Measurements from ENCODE around the gene SERGEF. TPM values are rescaled to one million over a fixed set of nuclear protein-coding genes. Genes with fewer than 3 reads are reported as not detected.

SERGEF gene
- polyA plus RNA-seq, 1 of the 3 experiments (the other 2 are of a cell fraction): 23.1 TPM

DNA sequence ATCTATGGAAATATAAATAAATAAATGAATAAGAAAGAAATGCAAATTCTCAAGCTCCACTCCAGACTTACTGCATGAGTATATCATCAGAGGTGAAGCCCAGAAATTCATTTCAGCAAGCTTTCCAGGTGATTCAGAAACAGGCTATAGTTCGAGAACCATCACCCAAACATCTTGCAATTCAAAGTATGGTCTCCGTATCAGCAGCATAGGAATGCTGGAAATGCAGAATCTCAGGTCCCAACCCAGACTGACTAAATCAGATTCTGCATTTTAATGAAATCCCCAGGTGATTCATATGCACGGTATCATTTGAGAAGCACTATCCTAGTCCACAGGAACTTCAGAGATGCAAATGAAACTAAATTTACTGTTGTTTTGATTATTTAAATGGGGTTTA is 95.3 kb downstream of the SERGEF start:
- ChIA-PET CTCF (interaction anchor here (0.9 to 7.4 kb wide), 3 partner anchors 11 to 319 kb away, joined by 3 to 29 read pairs (median 9); no protein-coding TSS in a partner anchor), POLR2A (no interaction called here)
- Histone ChIP-seq H3K36me3 (replicated peaks in 1 of 2; ENCODE audit: control insufficient read depth in 1 of 2, insufficient read depth in 2 of 2, low read length in 1 of 2) (no peaks in the 10 kb centered on the region), H3K27me3 (ENCODE audit: insufficient read depth) (no peaks in the 10 kb centered on the region), H3K4me1 (ENCODE audit: control insufficient read depth in 1 of 2, insufficient read depth in 2 of 2, low read depth in 1 of 2, low read length in 1 of 2) (no peaks in the 10 kb centered on the region; a peak in 2 of 4 replicates), H3K9me2 (no peaks in the 10 kb centered on the region), H3K4me3 (ENCODE audit: low read depth in 2 of 2, low read length in 1 of 2) (no peak overlapping the region), H3K79me2 (ENCODE audit: insufficient read depth) (no peaks in the 10 kb centered on the region), H3F3A (replicated peaks; ENCODE audit: insufficient read depth) (no peaks in the 10 kb centered on the region), H2AFZ (ENCODE audit: low read depth) (no peak overlapping the region), H4K20me1 (ENCODE audit: insufficient read depth) (no peaks in the 10 kb centered on the region), H3K9ac (no peak overlapping the region), H3K9me3 (no peaks in the 10 kb centered on the region), H3K27ac (ENCODE audit: low read depth in 2 of 2, low read length in 1 of 2) (no peak overlapping the region), H3K4me2 (no peak overlapping the region)
- DNase-seq: no peak
- TF ChIP-seq TAF1 (IDR thresholded peaks at IDR 0.05; ENCODE audit: borderline replicate concordance, low read depth, low read length): no peak
- TF ChIP-seq, protein P1, sequence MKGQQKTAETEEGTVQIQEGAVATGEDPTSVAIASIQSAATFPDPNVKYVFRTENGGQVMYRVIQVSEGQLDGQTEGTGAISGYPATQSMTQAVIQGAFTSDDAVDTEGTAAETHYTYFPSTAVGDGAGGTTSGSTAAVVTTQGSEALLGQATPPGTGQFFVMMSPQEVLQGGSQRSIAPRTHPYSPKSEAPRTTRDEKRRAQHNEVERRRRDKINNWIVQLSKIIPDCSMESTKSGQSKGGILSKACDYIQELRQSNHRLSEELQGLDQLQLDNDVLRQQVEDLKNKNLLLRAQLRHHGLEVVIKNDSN (IDR thresholded peaks at IDR 0.05; ENCODE audit: borderline replicate concordance, low read depth): no peak
- no peak for TF ChIP-seq EP300 (IDR thresholded peaks at IDR 0.05; ENCODE audit: borderline replicate concordance in 1 of 2, low read depth in 1 of 2, low read length in 1 of 2)
- TF ChIP-seq GATA2 (CRISPR knock-in tag; IDR thresholded peaks at IDR 0.05): no peak
- TF ChIP-seq ZBTB33 (IDR thresholded peaks at IDR 0.05; ENCODE audit: borderline replicate concordance, low read depth): no peak
- no peak for TF ChIP-seq SIN3A (IDR thresholded peaks at IDR 0.05; ENCODE audit: borderline replicate concordance, low read depth, low read length)
- TF ChIP-seq TCF12 (IDR thresholded peaks at IDR 0.05): no peak
- TF ChIP-seq NRF1 (IDR thresholded peaks at IDR 0.05; ENCODE audit: low read depth, low read length): no peak
- 93% methylated on average over 3 of the region's 3 CpGs for WGBS (ENCODE audit: low lambda C conversion rate)

DNA sequence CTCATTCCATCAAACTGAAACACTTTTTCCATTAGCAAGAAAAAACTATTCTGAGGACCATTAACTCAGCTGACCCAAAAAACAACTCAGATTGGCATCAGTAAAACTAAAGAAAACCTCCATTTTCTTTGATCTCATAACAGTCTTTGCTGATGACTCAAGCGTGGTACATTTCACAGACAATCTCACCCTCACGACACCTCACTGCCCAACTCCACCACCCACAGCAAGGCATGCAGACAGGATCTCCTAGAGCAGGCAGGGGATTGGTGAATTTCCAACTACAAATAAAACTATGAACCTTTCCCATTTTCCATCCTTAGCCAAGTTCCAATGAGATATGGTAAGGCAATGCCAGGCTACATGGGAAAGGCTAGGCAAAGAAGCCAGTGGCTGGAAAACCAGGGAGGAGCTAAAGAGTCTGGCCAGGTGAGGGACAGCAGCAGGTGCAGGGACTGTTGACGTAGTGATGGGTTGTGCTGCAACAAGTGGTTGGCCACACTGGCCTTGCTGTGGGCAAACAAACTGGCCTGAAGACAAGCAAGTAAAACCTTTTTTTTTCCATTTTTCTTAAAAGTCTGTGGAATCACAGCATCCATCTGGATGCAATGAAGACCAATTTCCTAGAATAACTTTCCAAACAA is 97.2 kb downstream of the SERGEF start:
- no peaks in the 10 kb centered on the region for H3K9me3 ChIP-seq
- no peak overlapping the region for H3K4me3 ChIP-seq (ENCODE audit: low read depth in 2 of 2, low read length in 1 of 2)
- no peaks in the 10 kb centered on the region for H4K20me1 ChIP-seq (ENCODE audit: insufficient read depth)
- TF ChIP-seq RFX5 (IDR thresholded peaks at IDR 0.05; ENCODE audit: low read length): no peak
- TF ChIP-seq GABPA (IDR thresholded peaks at IDR 0.05; ENCODE audit: low read depth): no peak
- TF ChIP-seq CHD2 (IDR thresholded peaks at IDR 0.05; ENCODE audit: low read length, partially characterized antibody): no peak
- no peak for TF ChIP-seq USF2 (IDR thresholded peaks at IDR 0.05; ENCODE audit: borderline replicate concordance, low read depth, low read length)
- no peak for TF ChIP-seq JUND (IDR thresholded peaks at IDR 0.05)
- no peak for TF ChIP-seq EP300 (IDR thresholded peaks at IDR 0.05; ENCODE audit: borderline replicate concordance in 1 of 2, low read depth in 1 of 2, low read length in 1 of 2)
- TF ChIP-seq TAF1 (IDR thresholded peaks at IDR 0.05; ENCODE audit: borderline replicate concordance, low read depth, low read length): no peak
- H3K4me2 ChIP-seq: no peak overlapping the region
- no peaks in the 10 kb centered on the region for H3F3A ChIP-seq (replicated peaks; ENCODE audit: insufficient read depth)
- no peaks in the 10 kb centered on the region for H3K27me3 ChIP-seq (ENCODE audit: insufficient read depth)
- no peaks in the 10 kb centered on the region for H3K79me2 ChIP-seq (ENCODE audit: insufficient read depth)
- no peak for DNase-seq
- CTCF ChIA-PET: interaction anchor here (1.1 to 7.4 kb wide), 3 partner anchors 9 to 184 kb away, joined by 4 to 29 read pairs (median 15); no protein-coding TSS in a partner anchor
- no peaks in the 10 kb centered on the region for H3K36me3 ChIP-seq (replicated peaks in 1 of 2; ENCODE audit: control insufficient read depth in 1 of 2, insufficient read depth in 2 of 2, low read length in 1 of 2)
- no peak overlapping the region for H3K9ac ChIP-seq
- 96% methylated on average over 3 of the region's 3 CpGs for WGBS (ENCODE audit: low lambda C conversion rate)
- POLR2A ChIA-PET: no interaction called here
- no peak overlapping the region for H2AFZ ChIP-seq (ENCODE audit: low read depth)
- H3K9me2 ChIP-seq: no peaks in the 10 kb centered on the region
- H3K27ac ChIP-seq (ENCODE audit: low read depth in 2 of 2, low read length in 1 of 2): no peak overlapping the region
- H3K4me1 ChIP-seq (ENCODE audit: control insufficient read depth in 1 of 2, insufficient read depth in 2 of 2, low read depth in 1 of 2, low read length in 1 of 2): no peaks in the 10 kb centered on the region; a peak in 2 of 4 replicates

All from SK-N-SH (cell line).